ENCODE results near the gene CPT1A.

CPT1A gene

DNA sequence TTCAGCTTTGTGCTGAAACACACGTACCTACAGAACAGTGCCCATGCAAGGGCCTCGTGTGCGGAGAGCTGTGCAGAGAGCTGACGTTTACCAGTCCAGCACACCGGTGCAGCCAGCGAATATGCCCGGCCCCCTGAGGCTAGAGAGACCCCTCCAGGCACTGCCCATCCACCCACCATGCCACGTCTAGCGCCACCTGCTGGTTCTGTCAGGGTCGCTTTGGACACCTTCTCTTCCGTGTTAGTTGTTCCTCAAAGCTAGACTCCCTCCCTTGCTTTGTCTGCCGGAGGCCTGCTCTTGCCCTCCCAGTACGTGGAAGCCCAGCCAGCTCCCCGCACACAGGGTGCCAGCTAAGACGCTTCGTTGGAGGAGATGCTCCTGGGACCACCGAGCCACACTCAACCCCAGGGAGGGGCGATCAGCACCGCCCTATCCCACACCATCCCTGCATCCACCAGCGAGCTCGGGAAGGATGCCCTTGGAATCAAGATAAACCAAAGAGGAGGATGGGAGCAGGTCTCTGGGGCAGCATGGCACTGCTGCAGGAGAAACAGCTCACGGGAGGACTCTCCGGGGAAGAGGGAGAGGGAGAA lies 43.4 kb downstream of the CPT1A start:
- no peak for DNase-seq (ENCODE audit: low spot score)

GRCh38 chr11:68796801-68797200 lies 44.9 kb downstream of the CPT1A start:
- no peak for DNase-seq (ENCODE audit: low spot score)

DNA sequence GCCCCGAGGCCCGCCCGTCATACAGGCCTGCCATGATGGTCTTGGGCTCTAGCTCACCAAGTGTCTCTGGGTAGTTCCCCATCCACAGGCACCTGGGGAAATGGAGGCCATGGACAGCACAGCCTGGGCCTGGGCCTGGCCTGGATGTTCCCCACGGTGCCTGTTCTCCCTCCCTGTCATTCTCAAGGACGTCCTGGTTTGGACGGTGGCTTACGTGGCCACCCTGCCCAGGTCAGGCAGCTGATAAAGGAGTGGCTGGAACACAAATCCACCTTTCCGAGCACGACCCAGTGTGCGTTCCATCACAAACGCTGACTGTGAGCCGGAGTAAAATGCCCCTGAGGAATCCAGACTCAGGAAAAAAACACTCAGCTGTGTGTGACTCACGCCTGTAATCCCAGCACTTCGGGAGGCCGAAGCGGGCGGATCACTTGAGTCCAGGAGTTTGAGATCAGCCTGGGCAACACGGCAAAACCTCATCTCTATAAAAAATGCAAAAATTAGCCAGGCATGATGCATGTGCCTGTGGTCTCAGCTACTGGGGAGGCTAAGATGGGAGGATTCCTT lies 49.2 kb downstream of the CPT1A start:
- no peak for DNase-seq (ENCODE audit: low spot score)

DNA sequence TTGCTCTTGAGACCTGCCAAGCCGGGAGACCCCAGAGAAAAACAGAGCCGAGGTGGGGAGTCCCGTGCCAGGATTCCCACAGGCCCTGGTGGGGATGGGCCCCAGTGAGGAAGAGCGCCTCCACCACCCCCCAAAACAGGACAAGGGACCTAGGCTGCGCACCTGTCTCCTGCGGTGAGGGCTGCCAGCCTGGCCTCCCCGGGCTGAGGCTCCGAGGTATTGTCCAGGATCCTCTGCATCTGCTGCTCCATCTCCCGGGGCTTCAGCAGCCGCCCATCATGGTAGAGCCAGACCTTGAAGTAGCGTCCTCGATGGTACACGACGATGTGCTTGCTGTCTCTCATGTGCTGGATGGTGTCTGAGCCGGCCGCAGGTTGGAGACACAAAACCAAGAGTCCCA lies 57.1 kb downstream of the CPT1A start:
- no peak for DNase-seq (ENCODE audit: low spot score)

- no peak for DNase-seq (ENCODE audit: low spot score)
These were observed 58.4 kb downstream of the CPT1A start for GRCh38 chr11:68783216-68783821.

- DNase-seq (ENCODE audit: low spot score) = no peak
These were observed 59.0 kb downstream of the CPT1A start for GRCh38 chr11:68782711-68783110.

DNA sequence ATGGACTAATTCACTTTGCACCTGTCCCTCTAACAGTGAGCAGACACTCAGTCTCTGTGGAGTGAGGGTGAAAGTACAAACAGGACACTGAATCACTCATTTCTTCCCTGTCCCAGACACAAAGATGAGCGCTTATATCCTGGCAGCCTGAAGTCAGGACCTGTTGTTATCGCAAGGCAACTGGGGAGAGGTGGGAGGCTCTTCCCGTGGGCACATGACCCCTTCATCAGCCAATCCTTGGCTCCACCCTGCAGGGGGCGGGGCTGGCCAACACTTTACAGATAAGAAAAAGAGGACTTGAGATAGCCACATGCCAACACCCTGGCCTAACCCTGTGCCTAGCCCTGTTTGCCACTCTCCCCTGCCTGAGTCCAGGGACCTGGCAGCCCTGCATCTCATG lies 60.9 kb downstream of the CPT1A start:
- no peak for DNase-seq (ENCODE audit: low spot score)

DNA sequence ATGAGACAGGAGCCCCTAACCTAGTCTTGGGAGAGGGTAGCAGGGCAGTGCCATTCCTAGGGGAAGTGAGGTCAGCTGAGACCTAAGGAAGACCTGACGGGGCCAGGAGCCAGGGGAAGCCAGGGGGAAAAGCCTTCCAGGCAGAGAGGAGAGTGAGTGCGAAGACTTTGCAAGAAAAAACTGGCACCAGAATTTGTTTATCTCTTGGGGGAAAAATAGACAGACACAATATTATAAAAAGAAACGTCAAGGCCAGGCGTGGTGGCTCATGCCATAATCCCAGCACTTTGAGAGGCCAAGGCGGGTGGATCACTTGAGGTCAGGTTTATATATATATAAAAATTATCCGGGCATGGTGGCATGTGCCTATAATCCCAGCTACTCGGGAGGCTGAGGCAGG lies 63.5 kb downstream of the CPT1A start:
- no peak for DNase-seq (ENCODE audit: low spot score)

GRCh38 chr11:68776442-68777235 lies 65.1 kb downstream of the CPT1A start:
- no peak for DNase-seq (ENCODE audit: low spot score)

- no peak for DNase-seq (ENCODE audit: low spot score)
These were observed 65.7 kb downstream of the CPT1A start for GRCh38 chr11:68775951-68776388.

DNA sequence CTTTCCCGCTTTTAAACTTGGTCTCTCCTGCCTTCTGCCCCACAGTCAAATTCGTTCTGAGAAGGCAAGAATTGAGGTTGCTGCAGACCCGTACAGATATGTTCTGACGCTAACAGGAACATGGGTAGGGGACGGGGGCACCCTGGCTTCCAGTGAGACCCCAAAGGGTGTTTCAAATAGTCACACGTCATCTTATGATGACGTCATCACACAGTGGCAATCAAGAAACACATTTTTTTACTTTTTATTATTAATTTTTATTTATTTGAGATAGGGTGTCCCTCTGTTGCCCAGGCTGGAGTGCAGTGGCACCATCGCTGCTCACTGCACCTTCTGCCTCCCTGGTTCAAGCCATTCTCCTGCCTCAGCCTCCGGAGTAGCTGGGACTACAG lies 67.5 kb downstream of the CPT1A start:
- DNase-seq (ENCODE audit: low spot score) = no peak

- DNase-seq (ENCODE audit: low spot score) = no peak
These were observed 68.1 kb downstream of the CPT1A start for GRCh38 chr11:68773521-68774193.

DNA sequence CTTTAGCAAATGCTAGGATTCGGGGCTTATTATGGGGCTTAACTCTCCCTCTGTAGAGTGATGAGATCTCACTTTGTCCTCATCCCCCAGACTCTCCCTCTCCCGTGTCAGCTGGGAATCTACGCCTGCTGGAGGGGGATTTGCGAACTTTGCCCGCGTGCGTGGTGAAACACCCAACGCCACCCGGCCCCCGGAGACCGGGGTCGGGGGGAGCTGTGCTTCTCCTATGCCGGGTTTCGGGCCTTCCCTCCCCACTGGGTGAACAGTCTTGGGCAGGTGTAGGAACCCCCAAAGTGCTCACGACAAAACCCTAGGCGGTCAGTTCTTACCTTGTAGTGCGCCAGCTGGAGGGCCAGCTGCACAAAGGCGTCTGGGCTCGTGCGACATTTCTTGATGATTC lies 68.8 kb downstream of the CPT1A start:
- DNase-seq (ENCODE audit: low spot score) = no peak

- DNase-seq (ENCODE audit: low spot score) = no peak
These were observed 70.9 kb downstream of the CPT1A start for GRCh38 chr11:68770781-68771180.

DNA sequence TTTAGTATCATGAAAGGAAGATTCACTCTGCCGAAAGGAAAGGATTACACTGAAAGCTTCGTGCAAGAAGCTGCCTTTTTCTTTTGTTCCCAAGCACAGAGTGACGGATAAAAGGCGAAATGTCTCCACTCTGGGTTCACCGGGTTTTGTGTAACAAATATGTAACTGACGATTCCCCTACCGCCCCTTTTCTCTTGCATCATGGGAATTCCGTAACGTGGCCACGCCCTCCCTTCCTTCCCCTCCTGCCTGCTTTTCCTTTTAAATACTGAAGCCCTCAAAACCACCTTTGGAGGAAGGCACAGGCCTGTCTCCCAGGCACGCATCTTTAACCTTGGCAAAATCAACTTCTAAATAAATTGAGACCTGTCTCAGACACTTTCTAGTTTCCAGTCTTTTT lies 74.0 kb downstream of the CPT1A start:
- no peak for DNase-seq (ENCODE audit: low spot score)

- DNase-seq (ENCODE audit: low spot score) = no peak
These were observed 74.9 kb downstream of the CPT1A start for GRCh38 chr11:68766786-68767185.

GRCh38 chr11:68764746-68765145 lies 77.0 kb downstream of the CPT1A start:
- no peak for DNase-seq (ENCODE audit: low spot score)

DNA sequence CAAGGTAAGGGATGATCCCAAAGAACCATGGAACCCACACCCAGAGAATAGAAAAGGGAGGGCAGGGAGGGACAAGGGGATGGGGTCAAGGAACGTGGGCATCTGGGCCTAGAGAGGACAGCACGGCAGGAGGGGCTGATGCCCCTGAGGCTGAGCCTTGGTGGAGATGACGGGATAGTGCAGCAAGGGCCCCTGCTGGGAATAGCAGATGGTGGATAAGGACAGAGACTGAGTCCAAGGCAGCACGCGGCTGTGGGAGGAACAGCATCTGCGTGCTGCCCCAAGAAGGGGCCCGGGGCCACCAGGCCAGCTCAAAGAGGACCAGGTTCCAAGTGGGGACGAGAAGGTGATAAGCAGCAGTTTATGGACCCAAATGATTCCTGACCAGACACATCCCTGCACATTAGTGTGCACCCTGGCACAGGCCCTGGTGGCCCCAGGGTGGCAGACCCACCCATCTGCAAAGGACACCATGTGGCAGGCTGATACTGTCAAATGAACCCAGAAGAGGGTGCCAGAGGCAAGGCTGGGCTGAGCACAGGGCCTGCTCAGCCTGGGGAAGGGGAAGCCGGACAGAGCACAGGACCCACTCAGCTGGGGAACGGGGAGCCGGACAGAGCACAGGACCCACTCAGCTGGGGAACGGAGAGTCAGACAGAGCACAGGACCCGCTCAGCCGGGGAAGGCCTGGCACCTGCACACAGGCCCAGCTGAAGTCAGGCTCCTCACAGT lies 77.6 kb downstream of the CPT1A start:
- DNase-seq (ENCODE audit: low spot score) = no peak

DNA sequence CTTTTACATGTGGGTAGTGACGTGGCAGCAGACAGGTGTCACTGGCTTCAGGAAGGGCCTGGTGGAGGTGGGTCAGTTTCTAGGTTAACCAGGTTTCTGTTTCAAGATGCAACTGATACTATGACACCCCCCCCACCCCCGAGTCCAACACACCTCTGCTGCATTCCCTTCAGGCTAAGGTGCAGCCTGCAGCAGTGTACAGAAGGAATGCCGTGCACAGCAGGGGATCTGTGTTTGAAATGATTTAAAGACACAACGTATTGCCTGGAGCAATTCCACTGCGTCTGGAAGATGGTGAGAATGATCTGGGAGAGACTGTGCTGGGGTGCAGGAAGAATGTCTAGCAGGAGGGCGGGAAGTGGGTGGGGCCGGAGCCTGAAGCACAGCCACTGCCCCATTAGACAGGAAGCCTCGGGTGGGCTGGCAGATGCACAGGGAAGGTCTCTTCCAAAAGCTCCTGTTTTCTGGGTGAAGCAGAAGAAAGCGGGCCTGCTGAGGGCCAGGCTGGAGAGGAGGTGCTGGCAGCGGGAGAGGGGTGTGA lies 78.5 kb downstream of the CPT1A start:
- DNase-seq (ENCODE audit: low spot score) = no peak

GRCh38 chr11:68762481-68762880 lies 79.2 kb downstream of the CPT1A start:
- DNase-seq (ENCODE audit: low spot score) = no peak

DNA sequence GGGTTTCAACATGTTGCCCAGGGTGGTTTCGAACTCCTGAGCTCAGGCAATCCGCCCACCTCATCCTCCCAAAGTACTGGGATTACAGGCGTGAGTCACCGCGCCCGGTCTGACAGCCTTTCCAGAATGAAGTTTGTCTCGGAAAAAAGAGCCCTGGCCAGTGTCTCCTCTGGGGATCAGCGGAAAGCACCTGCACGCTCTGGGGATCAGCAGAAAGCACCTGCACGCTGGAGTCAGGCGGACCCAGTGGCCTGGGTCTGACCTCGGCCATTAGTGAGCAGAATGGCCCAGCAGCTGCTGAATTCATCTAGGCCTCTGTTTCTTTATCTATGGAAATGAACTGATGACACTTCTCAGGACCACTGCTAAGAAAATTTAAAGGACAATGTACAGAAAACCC lies 79.9 kb downstream of the CPT1A start:
- DNase-seq (ENCODE audit: low spot score) = no peak

DNA sequence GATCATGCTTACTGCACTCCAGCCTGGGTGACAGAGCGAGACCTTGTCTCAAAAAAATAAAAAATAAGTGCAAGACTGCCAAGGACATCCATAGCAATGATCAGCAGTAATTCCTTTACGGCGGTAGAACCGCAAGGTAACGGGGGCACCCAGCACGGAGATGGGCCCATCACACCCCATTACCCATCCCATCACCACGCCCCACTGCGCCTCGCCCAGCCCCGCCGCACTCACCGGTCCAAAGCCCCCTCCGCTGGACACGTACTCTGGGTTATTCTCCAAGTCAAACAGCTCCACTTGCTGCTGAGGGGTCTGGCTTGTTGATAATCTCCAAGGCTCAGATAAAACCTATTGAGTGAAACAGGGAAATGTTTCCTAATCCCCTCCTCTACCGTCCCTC lies 81.7 kb downstream of the CPT1A start:
- DNase-seq (ENCODE audit: low spot score) = no peak

Measured in putamen (tissue), 1 donor.